Measurements from ENCODE around the gene RNF175. TPM values are rescaled to one million over a fixed set of nuclear protein-coding genes. Genes with fewer than 3 reads are reported as not detected.

The RNF175 gene
- total and polyA plus RNA-seq, 4 donors, result 0.15 to 1.8 (median 0.16) TPM

DNA sequence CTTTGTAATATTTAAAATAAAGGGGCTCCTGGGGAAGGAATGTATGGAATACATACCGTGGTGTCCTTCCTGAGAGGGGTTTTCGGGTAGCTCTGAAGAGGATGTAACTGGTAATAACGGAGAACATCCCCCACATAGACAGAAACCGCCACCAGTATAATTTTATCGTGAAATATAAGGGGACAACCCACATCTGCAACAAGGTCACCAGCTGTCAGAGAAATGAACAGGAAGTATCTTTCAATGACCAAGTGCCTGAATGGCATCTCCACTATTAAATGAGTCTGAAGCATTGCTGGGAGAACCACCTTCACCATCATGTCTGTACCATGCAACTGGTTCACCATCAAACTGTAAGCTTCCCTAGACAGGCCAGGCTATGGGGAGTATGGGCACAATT, 31.7 kb downstream of the RNF175 start:
- Histone ChIP-seq H3K4me3 (no peak overlapping the region), H3K9me3 (ENCODE audit: control insufficient read depth in 4 of 4, insufficient read depth in 3 of 4, low read length in 3 of 4) (no peaks in the 10 kb centered on the region), H3K27ac (ENCODE audit: low read depth in 1 of 2, low read length in 1 of 2) (no peak overlapping the region), H3K27me3 (ENCODE audit: control insufficient read depth in 3 of 3, insufficient read depth in 3 of 3, low read length in 2 of 3) (no peaks in the 10 kb centered on the region), H3K9ac (ENCODE audit: insufficient read depth in 1 of 2, low read length in 2 of 2) (no peak overlapping the region), H3K4me1 (ENCODE audit: control insufficient read depth in 5 of 5, insufficient read depth in 5 of 5, low read length in 5 of 5) (peaks cover 0 to 6% (median 0%) of the 10 kb centered on the region in 5 donors), H3K36me3 (ENCODE audit: control insufficient read depth in 4 of 4, insufficient read depth in 4 of 4, low read length in 4 of 4) (no peaks in the 10 kb centered on the region)
- 83 to 85% methylated on average over 5 of the region's 5 CpGs for WGBS, 2 donors
- DNase-seq (no peak), ATAC-seq (ENCODE audit: insufficient read depth, low FRiP score) (no peak)
- no peak for TF ChIP-seq CTCF (IDR thresholded peaks at IDR 0.05; ENCODE audit: control extremely low read depth, extremely low read depth)

DNA sequence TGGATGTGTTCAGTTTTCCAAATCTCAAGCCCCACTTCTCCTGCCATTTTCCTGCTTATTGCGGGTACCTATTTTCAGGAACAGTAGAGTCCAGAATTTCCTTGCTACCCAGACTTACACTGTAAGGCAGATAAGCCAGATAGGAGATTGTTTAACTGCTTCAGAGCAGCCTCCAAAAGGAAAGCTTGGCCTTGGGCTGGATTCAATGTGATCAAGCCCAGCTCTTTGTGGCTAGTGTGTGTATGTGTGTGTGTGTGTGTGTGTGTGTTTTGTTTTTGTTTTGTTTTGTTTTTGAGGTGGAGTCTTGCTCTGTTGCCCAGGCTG, 34.0 kb downstream of the RNF175 start:
- Histone ChIP-seq H3K4me1 (ENCODE audit: control insufficient read depth in 5 of 5, insufficient read depth in 5 of 5, low read length in 5 of 5) (no peaks in the 10 kb centered on the region), H3K9me3 (ENCODE audit: control insufficient read depth in 4 of 4, insufficient read depth in 3 of 4, low read length in 3 of 4) (no peaks in the 10 kb centered on the region), H3K27me3 (ENCODE audit: control insufficient read depth in 3 of 3, insufficient read depth in 3 of 3, low read length in 2 of 3) (no peaks in the 10 kb centered on the region), H3K27ac (ENCODE audit: low read depth in 1 of 2, low read length in 1 of 2) (no peak overlapping the region), H3K9ac (ENCODE audit: insufficient read depth in 1 of 2, low read length in 2 of 2) (no peak overlapping the region), H3K4me3 (no peak overlapping the region), H3K36me3 (ENCODE audit: control insufficient read depth in 4 of 4, insufficient read depth in 4 of 4, low read length in 4 of 4) (no peaks in the 10 kb centered on the region)
- WGBS, 2 donors, result 95 to 100% methylated on average over 1 of the region's 1 CpG
- no peak for DNase-seq
- TF ChIP-seq CTCF (IDR thresholded peaks at IDR 0.05; ENCODE audit: control extremely low read depth, extremely low read depth), result no peak
- ATAC-seq (ENCODE audit: insufficient read depth, low FRiP score), result no peak

DNA sequence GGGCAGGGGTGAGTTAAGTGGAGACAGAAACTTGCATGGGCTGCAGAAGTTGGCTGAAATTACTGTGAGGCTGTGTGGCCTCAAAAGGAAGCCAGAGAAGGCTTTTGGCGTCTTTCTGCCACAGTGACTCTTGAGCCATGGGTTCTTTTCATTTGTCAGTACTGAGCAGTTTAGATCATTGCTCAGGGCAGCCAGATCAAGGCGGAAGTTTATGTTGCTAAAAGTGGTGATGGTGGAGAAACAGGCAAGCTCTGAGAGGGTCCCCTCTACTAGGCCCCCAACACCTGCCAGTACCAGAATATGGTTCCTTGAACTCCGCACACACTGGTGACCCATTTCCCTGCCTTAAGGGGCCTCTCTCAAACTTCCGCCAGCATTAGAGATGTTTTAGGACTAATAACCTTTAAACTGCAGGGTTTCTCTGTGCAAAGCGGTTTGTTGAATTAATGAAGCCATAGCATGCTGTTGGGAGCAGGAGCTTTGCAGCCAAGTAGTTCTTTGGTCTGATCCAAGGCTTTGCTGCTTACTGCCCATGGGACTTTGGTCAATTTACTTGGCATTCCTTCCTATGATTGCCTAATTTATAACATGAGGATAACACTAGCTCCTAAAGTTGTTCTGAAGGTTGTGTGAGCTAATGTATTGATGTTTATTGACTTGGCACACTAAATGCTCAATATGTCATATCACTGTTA, 34.5 kb downstream of the RNF175 start:
- Histone ChIP-seq H3K27ac (ENCODE audit: low read depth in 1 of 2, low read length in 1 of 2) (no peak overlapping the region), H3K27me3 (ENCODE audit: control insufficient read depth in 3 of 3, insufficient read depth in 3 of 3, low read length in 2 of 3) (no peaks in the 10 kb centered on the region), H3K9ac (ENCODE audit: insufficient read depth in 1 of 2, low read length in 2 of 2) (no peak overlapping the region), H3K9me3 (ENCODE audit: control insufficient read depth in 4 of 4, insufficient read depth in 3 of 4, low read length in 3 of 4) (no peaks in the 10 kb centered on the region), H3K4me1 (ENCODE audit: control insufficient read depth in 5 of 5, insufficient read depth in 5 of 5, low read length in 5 of 5) (no peaks in the 10 kb centered on the region), H3K4me3 (no peak overlapping the region), H3K36me3 (ENCODE audit: control insufficient read depth in 4 of 4, insufficient read depth in 4 of 4, low read length in 4 of 4) (no peaks in the 10 kb centered on the region)
- DNase-seq (no peak), ATAC-seq (ENCODE audit: insufficient read depth, low FRiP score) (no peak)
- no peak for TF ChIP-seq CTCF (IDR thresholded peaks at IDR 0.05; ENCODE audit: control extremely low read depth, extremely low read depth)
- WGBS, 2 donors, result 93% methylated on average over 5 of the region's 5 CpGs

GRCh38 chr4:153724606-153725005, 35.2 kb downstream of the RNF175 start:
- no peak for ATAC-seq (ENCODE audit: insufficient read depth, low FRiP score)
- DNase-seq, result no peak
- H3K4me3 ChIP-seq, result no peak overlapping the region
- no peak for TF ChIP-seq CTCF (IDR thresholded peaks at IDR 0.05; ENCODE audit: control extremely low read depth, extremely low read depth)
- H3K27ac ChIP-seq (ENCODE audit: low read depth in 1 of 2, low read length in 1 of 2), result no peak overlapping the region
- no peaks in the 10 kb centered on the region for H3K36me3 ChIP-seq (ENCODE audit: control insufficient read depth in 4 of 4, insufficient read depth in 4 of 4, low read length in 4 of 4)
- 86 to 98% methylated on average over 5 of the region's 5 CpGs for whole genome bisulfite sequencing, 2 donors
- no peak overlapping the region for H3K9ac ChIP-seq (ENCODE audit: insufficient read depth in 1 of 2, low read length in 2 of 2)
- no peaks in the 10 kb centered on the region for H3K9me3 ChIP-seq (ENCODE audit: control insufficient read depth in 4 of 4, insufficient read depth in 3 of 4, low read length in 3 of 4)
- no peaks in the 10 kb centered on the region for H3K4me1 ChIP-seq (ENCODE audit: control insufficient read depth in 5 of 5, insufficient read depth in 5 of 5, low read length in 5 of 5)
- no peaks in the 10 kb centered on the region for H3K27me3 ChIP-seq (ENCODE audit: control insufficient read depth in 3 of 3, insufficient read depth in 3 of 3, low read length in 2 of 3)
